Measurements from ENCODE around the gene LAMA2. TPM values are rescaled to one million over a fixed set of nuclear protein-coding genes. Genes with fewer than 3 reads are reported as not detected.

LAMA2 gene
- polyA plus RNA-seq, 1 of the 3 experiments (the other 2 are of a cell fraction): 0.92 TPM

GRCh38 chr6:128889870-128890269 is 6.9 kb downstream of the LAMA2 start (continued):
- TF ChIP-seq ZBTB33 (IDR thresholded peaks at IDR 0.05; ENCODE audit: borderline replicate concordance, low read depth): no peak

- ChIA-PET CTCF (interaction anchor here (1.3 kb wide), 1 partner anchor 22 kb away, joined by 3 read pairs; no protein-coding TSS in a partner anchor), POLR2A (no interaction called here)
- H4K20me1 ChIP-seq (ENCODE audit: insufficient read depth): no peaks in the 10 kb centered on the region
- no peak overlapping the region for H3K9ac ChIP-seq
- no peak overlapping the region for H3K4me3 ChIP-seq (ENCODE audit: low read depth in 2 of 2, low read length in 1 of 2)
- H3K27ac ChIP-seq (ENCODE audit: low read depth in 2 of 2, low read length in 1 of 2): no peak overlapping the region
- H3F3A ChIP-seq (replicated peaks; ENCODE audit: insufficient read depth): no peaks in the 10 kb centered on the region
- 2% methylated on average over 2 of the region's 2 CpGs for WGBS (ENCODE audit: low lambda C conversion rate)
- H3K36me3 ChIP-seq (replicated peaks in 1 of 2; ENCODE audit: control insufficient read depth in 1 of 2, insufficient read depth in 2 of 2, low read length in 1 of 2): no peaks in the 10 kb centered on the region
- no peak overlapping the region for H3K4me2 ChIP-seq
- TF ChIP-seq MAX (IDR thresholded peaks at IDR 0.05; ENCODE audit: low read depth) (no peak), RXRA (IDR thresholded peaks at IDR 0.05; ENCODE audit: borderline replicate concordance, low read depth) (no peak), MEF2A (IDR thresholded peaks at IDR 0.05; ENCODE audit: borderline replicate concordance, low read depth) (no peak), REST (IDR thresholded peaks at IDR 0.05; ENCODE audit: low read depth, low read length) (no peak), USF2 (IDR thresholded peaks at IDR 0.05; ENCODE audit: borderline replicate concordance, low read depth, low read length) (no peak), JUND (IDR thresholded peaks at IDR 0.05) (no peak), EP300 (IDR thresholded peaks at IDR 0.05; ENCODE audit: borderline replicate concordance in 1 of 2, low read depth in 1 of 2, low read length in 1 of 2) (no peak), ZBTB33 (IDR thresholded peaks at IDR 0.05; ENCODE audit: borderline replicate concordance, low read depth) (no peak), TEAD4 (IDR thresholded peaks at IDR 0.05; ENCODE audit: borderline replicate concordance, insufficient read depth) (no peak), GABPA (IDR thresholded peaks at IDR 0.05; ENCODE audit: low read depth) (no peak), TAF1 (IDR thresholded peaks at IDR 0.05; ENCODE audit: borderline replicate concordance, low read depth, low read length) (no peak), NRF1 (IDR thresholded peaks at IDR 0.05; ENCODE audit: low read depth, low read length) (no peak), CTCF (IDR thresholded peaks at IDR 0.05) (no peak), RFX5 (IDR thresholded peaks at IDR 0.05; ENCODE audit: low read length) (no peak), MXI1 (IDR thresholded peaks at IDR 0.05; ENCODE audit: low read depth, low read length) (no peak), GATA2 (CRISPR knock-in tag; IDR thresholded peaks at IDR 0.05) (no peak), NFIC (IDR thresholded peaks at IDR 0.05; ENCODE audit: borderline replicate concordance) (no peak), FOSL2 (IDR thresholded peaks at IDR 0.05; ENCODE audit: borderline replicate concordance, low read depth) (no peak)
- H2AFZ ChIP-seq (ENCODE audit: low read depth): no peak overlapping the region
- no peak for DNase-seq
- H3K79me2 ChIP-seq (ENCODE audit: insufficient read depth): no peaks in the 10 kb centered on the region
- H3K27me3 ChIP-seq (ENCODE audit: insufficient read depth): no peaks in the 10 kb centered on the region
- no peaks in the 10 kb centered on the region for H3K4me1 ChIP-seq (ENCODE audit: control insufficient read depth in 1 of 2, insufficient read depth in 2 of 2, low read depth in 1 of 2, low read length in 1 of 2)
- no peaks in the 10 kb centered on the region for H3K9me3 ChIP-seq
- H3K9me2 ChIP-seq: no peaks in the 10 kb centered on the region
These were observed 9.1 kb downstream of the LAMA2 start for GRCh38 chr6:128892079-128892478.

Data from SK-N-SH (cell line).